HEK293T (cell line): Measurements from ENCODE around the gene ACKR2.

Experiments used
- CTBP1 ChIP-seq: fragments of 450-650 bp; IDR thresholded peaks from 2 replicates; pipeline ENCODE4 v1.6.1; 2016; ENCODE audit warnings: borderline replicate concordance
- ELF4 ChIP-seq: fragments of 450-650 bp; IDR thresholded peaks from 2 replicates; pipeline ENCODE4 v1.6.1; 2017; ENCODE audit warnings: antibody characterized with exemption
- FOXK2 ChIP-seq: fragments of 450-650 bp; IDR thresholded peaks from 2 replicates; pipeline ENCODE4 v1.6.1; 2016; ENCODE audit warnings: mild to moderate bottlenecking
- NFRKB ChIP-seq: fragments of 450-650 bp; IDR thresholded peaks from 2 replicates; pipeline ENCODE4 v1.6.1; 2016; ENCODE audit warnings: mild to moderate bottlenecking, moderate library complexity
- SP1 ChIP-seq: fragments of 450-650 bp; IDR thresholded peaks from 2 replicates; pipeline ENCODE4 v1.6.1; 2017
- SUZ12 ChIP-seq: fragments of 450-650 bp; IDR thresholded peaks from 2 replicates; pipeline ENCODE4 v1.6.1; 2016; ENCODE audit warnings: mild to moderate bottlenecking
- ZNF384 ChIP-seq: fragments of 450-650 bp; IDR thresholded peaks from 2 replicates; pipeline ENCODE4 v1.6.1; 2016

GRCh38 chr3:42796332-42796885, 12.8 kb upstream of the ACKR2 start:
- TF ChIP-seq NFRKB (no peak), ELF4 (no peak), SUZ12 (no peak), CTBP1 (no peak), FOXK2 (no peak), SP1 (no peak), ZNF384 (no peak)
